ENCODE measurements around the gene STAT3. TPM values are rescaled to one million over a fixed set of nuclear protein-coding genes. Genes with fewer than 3 reads are reported as not detected.

Gene STAT3
- total and polyA plus RNA-seq, 2 of the 13 experiments (the other 11 are each of a cell fraction or from before 2014, with no cell fraction given), result 61.8 to 62.4 TPM

DNA sequence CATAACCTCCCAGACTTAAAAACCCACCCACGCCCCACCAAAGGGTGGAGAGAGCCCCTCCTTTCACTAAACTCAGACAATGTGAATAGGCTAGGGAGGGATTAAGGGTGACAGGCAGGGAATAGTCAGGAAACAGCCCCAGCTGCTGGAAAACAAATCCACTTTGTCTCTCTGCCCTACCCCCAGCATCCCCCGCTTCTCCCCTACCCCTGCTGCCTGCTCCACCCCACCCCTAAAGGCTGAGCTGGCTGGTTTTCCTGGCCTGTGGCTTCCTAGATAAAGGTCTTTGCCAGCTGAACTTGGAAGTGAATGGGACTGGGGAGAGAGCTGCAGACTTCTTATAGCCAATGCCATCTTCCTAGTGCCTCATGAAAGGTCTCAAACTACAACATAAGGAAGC lies 19.8 kb upstream of the STAT3 start (continued):
- TF ChIP-seq, protein P1, sequence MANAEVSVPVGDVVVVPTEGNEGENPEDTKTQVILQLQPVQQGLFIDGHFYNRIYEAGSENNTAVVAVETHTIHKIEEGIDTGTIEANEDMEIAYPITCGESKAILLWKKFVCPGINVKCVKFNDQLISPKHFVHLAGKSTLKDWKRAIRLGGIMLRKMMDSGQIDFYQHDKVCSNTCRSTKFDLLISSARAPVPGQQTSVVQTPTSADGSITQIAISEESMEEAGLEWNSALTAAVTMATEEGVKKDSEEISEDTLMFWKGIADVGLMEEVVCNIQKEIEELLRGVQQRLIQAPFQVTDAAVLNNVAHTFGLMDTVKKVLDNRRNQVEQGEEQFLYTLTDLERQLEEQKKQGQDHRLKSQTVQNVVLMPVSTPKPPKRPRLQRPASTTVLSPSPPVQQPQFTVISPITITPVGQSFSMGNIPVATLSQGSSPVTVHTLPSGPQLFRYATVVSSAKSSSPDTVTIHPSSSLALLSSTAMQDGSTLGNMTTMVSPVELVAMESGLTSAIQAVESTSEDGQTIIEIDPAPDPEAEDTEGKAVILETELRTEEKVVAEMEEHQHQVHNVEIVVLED (CRISPR knock-in tag; IDR thresholded peaks at IDR 0.05; ENCODE audit: borderline replicate concordance), result no peak
- TF ChIP-seq, protein P2, sequence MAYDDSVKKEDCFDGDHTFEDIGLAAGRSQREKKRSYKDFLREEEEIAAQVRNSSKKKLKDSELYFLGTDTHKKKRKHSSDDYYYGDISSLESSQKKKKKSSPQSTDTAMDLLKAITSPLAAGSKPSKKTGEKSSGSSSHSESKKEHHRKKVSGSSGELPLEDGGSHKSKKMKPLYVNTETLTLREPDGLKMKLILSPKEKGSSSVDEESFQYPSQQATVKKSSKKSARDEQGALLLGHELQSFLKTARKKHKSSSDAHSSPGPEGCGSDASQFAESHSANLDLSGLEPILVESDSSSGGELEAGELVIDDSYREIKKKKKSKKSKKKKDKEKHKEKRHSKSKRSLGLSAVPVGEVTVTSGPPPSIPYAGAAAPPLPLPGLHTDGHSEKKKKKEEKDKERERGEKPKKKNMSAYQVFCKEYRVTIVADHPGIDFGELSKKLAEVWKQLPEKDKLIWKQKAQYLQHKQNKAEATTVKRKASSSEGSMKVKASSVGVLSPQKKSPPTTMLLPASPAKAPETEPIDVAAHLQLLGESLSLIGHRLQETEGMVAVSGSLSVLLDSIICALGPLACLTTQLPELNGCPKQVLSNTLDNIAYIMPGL (CRISPR knock-in tag; IDR thresholded peaks at IDR 0.05; ENCODE audit: borderline replicate concordance in 1 of 2, low read depth in 1 of 2), result no peak
- TF ChIP-seq MED13 (CRISPR knock-in tag; IDR thresholded peaks at IDR 0.05) (no peak), RBM39 (IDR thresholded peaks at IDR 0.05; ENCODE audit: low read depth, low read length, poor library complexity, severe bottlenecking) (no peak), KLF9 (CRISPR knock-in tag; IDR thresholded peaks at IDR 0.05; ENCODE audit: low read depth) (no peak), FOXJ3 (CRISPR knock-in tag; IDR thresholded peaks at IDR 0.05; ENCODE audit: borderline replicate concordance) (no peak), HOXA5 (CRISPR knock-in tag; IDR thresholded peaks at IDR 0.05) (no peak), ZNF773 (CRISPR knock-in tag; IDR thresholded peaks at IDR 0.05; ENCODE audit: borderline replicate concordance) (no peak)
- TF ChIP-seq, protein P3, sequence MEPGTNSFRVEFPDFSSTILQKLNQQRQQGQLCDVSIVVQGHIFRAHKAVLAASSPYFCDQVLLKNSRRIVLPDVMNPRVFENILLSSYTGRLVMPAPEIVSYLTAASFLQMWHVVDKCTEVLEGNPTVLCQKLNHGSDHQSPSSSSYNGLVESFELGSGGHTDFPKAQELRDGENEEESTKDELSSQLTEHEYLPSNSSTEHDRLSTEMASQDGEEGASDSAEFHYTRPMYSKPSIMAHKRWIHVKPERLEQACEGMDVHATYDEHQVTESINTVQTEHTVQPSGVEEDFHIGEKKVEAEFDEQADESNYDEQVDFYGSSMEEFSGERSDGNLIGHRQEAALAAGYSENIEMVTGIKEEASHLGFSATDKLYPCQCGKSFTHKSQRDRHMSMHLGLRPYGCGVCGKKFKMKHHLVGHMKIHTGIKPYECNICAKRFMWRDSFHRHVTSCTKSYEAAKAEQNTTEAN (CRISPR knock-in tag; conservative IDR thresholded peaks at IDR 0.05), result no peak
- TF ChIP-seq, protein P4, sequence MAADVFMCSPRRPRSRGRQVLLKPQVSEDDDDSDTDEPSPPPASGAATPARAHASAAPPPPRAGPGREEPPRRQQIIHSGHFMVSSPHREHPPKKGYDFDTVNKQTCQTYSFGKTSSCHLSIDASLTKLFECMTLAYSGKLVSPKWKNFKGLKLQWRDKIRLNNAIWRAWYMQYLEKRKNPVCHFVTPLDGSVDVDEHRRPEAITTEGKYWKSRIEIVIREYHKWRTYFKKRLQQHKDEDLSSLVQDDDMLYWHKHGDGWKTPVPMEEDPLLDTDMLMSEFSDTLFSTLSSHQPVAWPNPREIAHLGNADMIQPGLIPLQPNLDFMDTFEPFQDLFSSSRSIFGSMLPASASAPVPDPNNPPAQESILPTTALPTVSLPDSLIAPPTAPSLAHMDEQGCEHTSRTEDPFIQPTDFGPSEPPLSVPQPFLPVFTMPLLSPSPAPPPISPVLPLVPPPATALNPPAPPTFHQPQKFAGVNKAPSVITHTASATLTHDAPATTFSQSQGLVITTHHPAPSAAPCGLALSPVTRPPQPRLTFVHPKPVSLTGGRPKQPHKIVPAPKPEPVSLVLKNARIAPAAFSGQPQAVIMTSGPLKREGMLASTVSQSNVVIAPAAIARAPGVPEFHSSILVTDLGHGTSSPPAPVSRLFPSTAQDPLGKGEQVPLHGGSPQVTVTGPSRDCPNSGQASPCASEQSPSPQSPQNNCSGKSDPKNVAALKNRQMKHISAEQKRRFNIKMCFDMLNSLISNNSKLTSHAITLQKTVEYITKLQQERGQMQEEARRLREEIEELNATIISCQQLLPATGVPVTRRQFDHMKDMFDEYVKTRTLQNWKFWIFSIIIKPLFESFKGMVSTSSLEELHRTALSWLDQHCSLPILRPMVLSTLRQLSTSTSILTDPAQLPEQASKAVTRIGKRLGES (CRISPR knock-in tag; IDR thresholded peaks at IDR 0.05; ENCODE audit: borderline replicate concordance), result no peak
